ENCODE measurements around the gene MUC12.

The MUC12 gene

DNA sequence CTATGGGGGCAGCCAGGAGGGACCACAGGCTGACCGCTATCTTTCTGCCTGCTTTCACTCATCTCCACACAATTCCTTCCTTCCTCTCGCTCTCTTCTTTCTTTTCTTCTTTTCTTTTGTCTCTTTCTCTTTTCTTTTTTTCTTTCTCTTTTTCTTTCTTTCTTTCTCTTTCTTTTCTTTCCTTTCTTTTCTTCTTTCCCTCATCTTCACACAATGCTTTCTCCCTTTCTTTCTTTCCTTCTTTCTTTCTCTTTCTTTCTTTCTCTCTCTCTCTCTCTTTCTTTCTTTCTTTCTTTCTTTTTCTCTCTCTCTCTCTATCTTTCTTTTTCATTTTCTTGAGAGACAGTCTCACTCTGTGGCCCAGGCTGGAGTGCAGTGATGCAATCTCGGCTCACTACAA lies 6.8 kb upstream of the MUC12 start:
- ATAC-seq (ENCODE audit: insufficient read depth, low read depth), result no peak
- Histone ChIP-seq H3K9ac (ENCODE audit: low read depth, low read length) (no peak overlapping the region), H2AFZ (ENCODE audit: low read depth, low read length) (no peak overlapping the region), H3K27me3 (ENCODE audit: insufficient read depth, low read length, poor library complexity) (peaks cover 16% of the 10 kb centered on the region), H3K79me2 (ENCODE audit: insufficient read depth, low read length) (no peaks in the 10 kb centered on the region), H4K20me1 (ENCODE audit: insufficient read depth, low read length) (peaks cover 11% of the 10 kb centered on the region; the same call in 1 of the 2 replicates), H3K4me1 (ENCODE audit: insufficient read depth, low read length) (no peaks in the 10 kb centered on the region), H3K27ac (ENCODE audit: low read length) (no peak overlapping the region), H3K9me3 (ENCODE audit: insufficient read depth, low read length, severe bottlenecking) (no peaks in the 10 kb centered on the region), H3K4me2 (ENCODE audit: insufficient read depth, low read length) (no peak overlapping the region), H3K4me3 (ENCODE audit: low read depth in 1 of 2, low read length in 2 of 2) (no peak overlapping the region), H3K36me3 (ENCODE audit: insufficient read depth, low read length) (no peaks in the 10 kb centered on the region)
- DNase-seq, result no peak
- TF ChIP-seq, protein P1, sequence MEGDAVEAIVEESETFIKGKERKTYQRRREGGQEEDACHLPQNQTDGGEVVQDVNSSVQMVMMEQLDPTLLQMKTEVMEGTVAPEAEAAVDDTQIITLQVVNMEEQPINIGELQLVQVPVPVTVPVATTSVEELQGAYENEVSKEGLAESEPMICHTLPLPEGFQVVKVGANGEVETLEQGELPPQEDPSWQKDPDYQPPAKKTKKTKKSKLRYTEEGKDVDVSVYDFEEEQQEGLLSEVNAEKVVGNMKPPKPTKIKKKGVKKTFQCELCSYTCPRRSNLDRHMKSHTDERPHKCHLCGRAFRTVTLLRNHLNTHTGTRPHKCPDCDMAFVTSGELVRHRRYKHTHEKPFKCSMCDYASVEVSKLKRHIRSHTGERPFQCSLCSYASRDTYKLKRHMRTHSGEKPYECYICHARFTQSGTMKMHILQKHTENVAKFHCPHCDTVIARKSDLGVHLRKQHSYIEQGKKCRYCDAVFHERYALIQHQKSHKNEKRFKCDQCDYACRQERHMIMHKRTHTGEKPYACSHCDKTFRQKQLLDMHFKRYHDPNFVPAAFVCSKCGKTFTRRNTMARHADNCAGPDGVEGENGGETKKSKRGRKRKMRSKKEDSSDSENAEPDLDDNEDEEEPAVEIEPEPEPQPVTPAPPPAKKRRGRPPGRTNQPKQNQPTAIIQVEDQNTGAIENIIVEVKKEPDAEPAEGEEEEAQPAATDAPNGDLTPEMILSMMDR (IDR thresholded peaks at IDR 0.05; ENCODE audit: borderline replicate concordance, extremely low read depth, low read length, poor library complexity, severe bottlenecking), result no peak
- TF ChIP-seq EZH2 (IDR thresholded peaks at IDR 0.05; ENCODE audit: borderline replicate concordance, low read depth, low read length, severe bottlenecking), result no peak

DNA sequence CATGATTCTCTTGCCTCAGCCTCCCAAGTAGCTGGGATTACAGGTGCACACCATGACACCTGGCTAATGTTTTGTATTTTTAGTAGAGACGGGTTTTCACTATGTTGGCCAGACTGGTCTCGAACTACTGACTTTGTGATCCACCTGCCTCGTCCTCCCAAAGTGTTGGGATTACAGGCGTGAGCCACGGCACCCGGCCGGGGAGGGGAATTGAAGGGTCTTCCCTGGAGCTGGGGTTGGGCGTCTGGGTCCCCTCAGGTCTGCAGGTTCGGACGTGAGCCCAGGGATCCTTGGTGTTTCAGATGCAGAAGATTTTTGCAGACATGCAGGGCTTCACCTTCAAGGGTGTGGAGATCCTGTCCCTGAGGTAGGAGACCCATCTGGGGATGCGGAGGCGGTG lies 6.0 kb upstream of the MUC12 start:
- DNase-seq (no peak), ATAC-seq (ENCODE audit: insufficient read depth, low read depth) (no peak)
- H3K9ac ChIP-seq (ENCODE audit: low read depth, low read length), result no peak overlapping the region
- H3K27ac ChIP-seq (ENCODE audit: low read length), result no peak overlapping the region
- H3K79me2 ChIP-seq (ENCODE audit: insufficient read depth, low read length), result no peaks in the 10 kb centered on the region
- TF ChIP-seq, protein P1 (IDR thresholded peaks at IDR 0.05; ENCODE audit: borderline replicate concordance, extremely low read depth, low read length, poor library complexity, severe bottlenecking), result no peak
- no peak for TF ChIP-seq EZH2 (IDR thresholded peaks at IDR 0.05; ENCODE audit: borderline replicate concordance, low read depth, low read length, severe bottlenecking)
- no peak overlapping the region for H2AFZ ChIP-seq (ENCODE audit: low read depth, low read length)
- H3K4me3 ChIP-seq (ENCODE audit: low read depth in 1 of 2, low read length in 2 of 2), result no peak overlapping the region
- peaks cover 16% of the 10 kb centered on the region for H3K27me3 ChIP-seq (ENCODE audit: insufficient read depth, low read length, poor library complexity)
- H4K20me1 ChIP-seq (ENCODE audit: insufficient read depth, low read length), result peaks cover 11% of the 10 kb centered on the region; the same call in 1 of the 2 replicates
- no peak overlapping the region for H3K4me2 ChIP-seq (ENCODE audit: insufficient read depth, low read length)
- no peaks in the 10 kb centered on the region for H3K4me1 ChIP-seq (ENCODE audit: insufficient read depth, low read length)
- no peaks in the 10 kb centered on the region for H3K9me3 ChIP-seq (ENCODE audit: insufficient read depth, low read length, severe bottlenecking)
- H3K36me3 ChIP-seq (ENCODE audit: insufficient read depth, low read length), result no peaks in the 10 kb centered on the region

DNA sequence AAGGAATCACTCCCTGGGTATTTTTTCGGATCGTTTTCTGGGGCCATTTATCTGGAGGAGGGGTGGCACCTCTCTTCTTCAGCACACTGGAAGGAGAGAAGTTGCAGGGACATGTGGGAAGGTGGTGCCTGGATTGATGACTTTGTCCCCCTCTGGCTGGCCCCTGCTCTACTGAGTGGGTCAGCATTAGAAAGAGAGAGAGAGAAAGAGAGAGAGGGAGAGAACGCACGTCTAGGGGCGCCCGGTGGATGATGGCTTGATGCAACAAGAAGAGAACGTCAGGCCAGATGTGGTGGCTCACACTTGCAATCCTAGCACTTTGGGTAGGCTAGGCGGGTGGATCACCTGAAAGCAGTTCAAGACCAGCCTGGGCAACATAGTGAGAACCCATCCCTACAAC lies 5.5 kb upstream of the MUC12 start:
- Histone ChIP-seq H3K4me2 (ENCODE audit: insufficient read depth, low read length) (no peak overlapping the region), H3K9me3 (ENCODE audit: insufficient read depth, low read length, severe bottlenecking) (no peaks in the 10 kb centered on the region), H3K4me1 (ENCODE audit: insufficient read depth, low read length) (no peaks in the 10 kb centered on the region), H4K20me1 (ENCODE audit: insufficient read depth, low read length) (peaks cover 11% of the 10 kb centered on the region; the same call in 1 of the 2 replicates), H3K9ac (ENCODE audit: low read depth, low read length) (no peak overlapping the region), H2AFZ (ENCODE audit: low read depth, low read length) (no peak overlapping the region), H3K27ac (ENCODE audit: low read length) (no peak overlapping the region), H3K27me3 (ENCODE audit: insufficient read depth, low read length, poor library complexity) (peaks cover 16% of the 10 kb centered on the region), H3K79me2 (ENCODE audit: insufficient read depth, low read length) (no peaks in the 10 kb centered on the region), H3K36me3 (ENCODE audit: insufficient read depth, low read length) (no peaks in the 10 kb centered on the region), H3K4me3 (ENCODE audit: low read depth in 1 of 2, low read length in 2 of 2) (no peak overlapping the region)
- TF ChIP-seq, protein P1 (IDR thresholded peaks at IDR 0.05; ENCODE audit: borderline replicate concordance, extremely low read depth, low read length, poor library complexity, severe bottlenecking), result no peak
- no peak for TF ChIP-seq EZH2 (IDR thresholded peaks at IDR 0.05; ENCODE audit: borderline replicate concordance, low read depth, low read length, severe bottlenecking)
- ATAC-seq (ENCODE audit: insufficient read depth, low read depth) (no peak), DNase-seq (no peak)

DNA sequence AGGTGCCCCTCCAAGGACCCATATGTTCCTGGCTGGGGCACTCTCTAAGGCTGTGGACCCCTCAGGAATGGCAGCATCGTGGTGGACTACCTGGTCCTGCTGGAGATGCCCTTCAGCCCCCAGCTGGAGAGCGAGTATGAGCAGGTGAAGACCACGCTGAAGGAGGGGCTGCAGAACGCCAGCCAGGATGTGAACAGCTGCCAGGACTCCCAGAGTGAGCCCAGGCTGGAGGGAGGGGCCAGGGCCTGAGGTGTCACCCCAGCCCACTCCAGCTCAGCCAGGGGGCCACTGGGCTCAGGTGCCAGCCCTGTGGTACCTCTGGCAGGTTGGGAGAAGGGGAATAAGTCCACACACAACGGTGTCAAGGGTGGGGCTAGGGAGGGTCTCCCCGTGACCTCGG lies 4.7 kb upstream of the MUC12 start:
- TF ChIP-seq, protein P1 (IDR thresholded peaks at IDR 0.05; ENCODE audit: borderline replicate concordance, extremely low read depth, low read length, poor library complexity, severe bottlenecking), result no peak
- TF ChIP-seq EZH2 (IDR thresholded peaks at IDR 0.05; ENCODE audit: borderline replicate concordance, low read depth, low read length, severe bottlenecking), result no peak
- no peak overlapping the region for H3K4me3 ChIP-seq (ENCODE audit: low read depth in 1 of 2, low read length in 2 of 2)
- no peak overlapping the region for H3K4me2 ChIP-seq (ENCODE audit: insufficient read depth, low read length)
- peaks cover 16% of the 10 kb centered on the region for H3K27me3 ChIP-seq (ENCODE audit: insufficient read depth, low read length, poor library complexity)
- no peaks in the 10 kb centered on the region for H3K4me1 ChIP-seq (ENCODE audit: insufficient read depth, low read length)
- no peak overlapping the region for H3K9ac ChIP-seq (ENCODE audit: low read depth, low read length)
- peaks cover 11% of the 10 kb centered on the region; the same call in 1 of the 2 replicates for H4K20me1 ChIP-seq (ENCODE audit: insufficient read depth, low read length)
- no peak overlapping the region for H3K27ac ChIP-seq (ENCODE audit: low read length)
- ATAC-seq (ENCODE audit: insufficient read depth, low read depth) (no peak; the same call in 2 of the 3 replicates), DNase-seq (no peak)
- no peak overlapping the region for H2AFZ ChIP-seq (ENCODE audit: low read depth, low read length)
- H3K36me3 ChIP-seq (ENCODE audit: insufficient read depth, low read length), result no peaks in the 10 kb centered on the region
- no peaks in the 10 kb centered on the region for H3K79me2 ChIP-seq (ENCODE audit: insufficient read depth, low read length)
- no peaks in the 10 kb centered on the region for H3K9me3 ChIP-seq (ENCODE audit: insufficient read depth, low read length, severe bottlenecking)
